ENCODE data around the gene B4GALT5.
"Not testable (repeated sequence)": the region's sequence is repeated elsewhere in the genome, so short reads cannot be mapped to it uniquely, and the experiment has no call there.

B4GALT5 gene

DNA sequence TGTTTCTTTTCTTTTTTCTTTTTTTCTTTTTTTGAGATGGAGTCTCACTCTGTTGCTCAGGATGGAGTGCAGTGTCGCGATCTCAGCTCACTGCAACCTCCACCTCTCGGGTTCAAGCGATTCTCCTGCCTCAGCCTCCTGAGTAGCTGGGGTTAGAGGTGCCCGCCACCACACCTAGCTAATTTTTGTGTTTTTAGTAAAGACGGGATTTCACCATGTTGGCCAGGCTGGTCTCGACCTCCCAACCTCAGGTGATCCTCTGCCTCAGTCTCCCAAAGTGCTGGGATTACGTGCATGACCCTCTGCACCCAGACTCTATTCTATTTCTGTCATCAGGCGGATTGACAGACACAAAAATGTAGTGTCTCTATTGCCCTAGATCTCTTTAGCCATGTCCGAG, 88.7 kb downstream of the B4GALT5 start:
- peaks cover 27% of the 10 kb centered on the region for H3K27me3 Mint-ChIP-seq
- H3K9me3 Mint-ChIP-seq, result peaks cover 10 to 11% of the 10 kb centered on the region in 2 donors
- H3K4me3 Mint-ChIP-seq, ATAC-seq, H3K4me1 Mint-ChIP-seq, DNase-seq, H3K27ac Mint-ChIP-seq: not testable (repeated sequence)

- DNase-seq (no peak), ATAC-seq (no peak)
- H3K9me3 Mint-ChIP-seq, result peaks cover 10 to 11% of the 10 kb centered on the region in 2 donors
- H3K4me1 Mint-ChIP-seq, result peaks cover 6% of the 10 kb centered on the region
- H3K27me3 Mint-ChIP-seq, result peaks cover 27% of the 10 kb centered on the region
- H3K27ac Mint-ChIP-seq, result no peak overlapping the region
- no peak overlapping the region for H3K4me3 Mint-ChIP-seq
Observed at GRCh38 chr20:49624317-49624716, 89.4 kb downstream of the B4GALT5 start.

DNA sequence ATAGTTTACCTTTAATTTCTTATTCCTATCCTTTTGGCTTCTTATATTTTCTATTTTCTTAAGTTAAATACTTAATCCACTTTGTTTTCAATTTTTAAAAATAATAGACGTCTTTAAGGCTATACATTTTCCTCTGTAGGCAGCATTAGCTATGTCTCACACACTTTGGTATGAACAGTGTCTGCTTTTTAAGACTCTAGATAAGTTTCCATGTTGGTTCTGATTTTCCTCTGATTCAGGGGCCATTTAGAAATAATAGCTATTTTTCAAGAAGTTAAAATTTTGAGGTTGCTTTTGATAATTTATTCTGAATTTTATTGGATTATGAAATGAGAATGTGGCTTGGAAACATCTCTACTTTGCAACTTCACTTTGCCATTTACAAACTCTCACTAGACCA, 91.4 kb downstream of the B4GALT5 start:
- peaks cover 10 to 11% of the 10 kb centered on the region in 2 donors for H3K9me3 Mint-ChIP-seq
- no peak for ATAC-seq
- H3K27me3 Mint-ChIP-seq, result peaks cover 27% of the 10 kb centered on the region
- no peak overlapping the region for H3K4me3 Mint-ChIP-seq
- H3K27ac Mint-ChIP-seq, result no peak overlapping the region
- no peak for DNase-seq
- H3K4me1 Mint-ChIP-seq, result peaks cover 5% of the 10 kb centered on the region

DNA sequence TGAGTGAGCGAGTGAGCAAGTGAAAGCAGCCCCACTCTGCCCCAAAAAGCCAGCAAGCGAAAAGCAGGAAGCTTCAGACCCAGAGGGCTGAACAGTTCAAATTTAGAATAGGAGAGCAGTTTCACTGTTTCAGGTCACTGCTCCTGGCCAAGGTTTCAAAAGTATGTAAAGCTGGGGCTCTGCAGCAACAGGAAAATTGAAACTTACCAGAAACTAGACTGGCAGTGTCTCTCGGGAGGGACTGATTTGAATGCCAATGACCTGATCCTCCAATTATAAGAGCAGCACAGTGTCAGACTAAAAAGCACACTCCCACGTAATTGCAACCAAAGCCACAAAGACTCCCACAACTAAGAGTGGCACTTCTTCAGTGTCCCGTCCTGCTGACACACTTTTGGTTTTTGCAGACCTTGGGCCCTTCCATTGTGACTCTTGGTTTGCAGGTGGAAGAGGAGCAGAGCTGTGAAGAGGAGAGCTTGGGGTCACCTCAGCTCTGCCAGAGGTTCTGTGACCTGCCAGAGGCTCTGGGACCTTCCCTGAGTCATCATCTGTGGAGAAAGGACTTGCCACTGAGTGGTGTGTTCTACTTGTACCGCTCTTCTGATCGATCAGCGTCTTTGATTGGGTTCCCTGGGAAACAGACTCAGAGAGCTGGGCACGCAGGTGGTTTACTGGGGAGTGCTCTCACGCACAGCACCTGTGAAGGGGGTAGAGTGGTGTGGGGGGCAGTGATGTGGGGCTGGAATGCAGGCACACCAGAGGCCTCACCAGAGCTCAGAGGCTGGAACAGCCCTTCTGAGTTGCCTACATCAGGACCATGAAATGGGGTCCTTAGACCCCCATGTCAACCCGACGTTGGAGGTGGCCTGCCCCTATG, 93.1 kb downstream of the B4GALT5 start:
- DNase-seq, result peak; percentile 23 to 52
- no peak overlapping the region for H3K27ac Mint-ChIP-seq
- H3K4me1 Mint-ChIP-seq, result no peaks in the 10 kb centered on the region
- peaks cover 27% of the 10 kb centered on the region for H3K27me3 Mint-ChIP-seq
- H3K4me3 Mint-ChIP-seq, result no peak overlapping the region
- ATAC-seq, result peak; percentile 88
- H3K9me3 Mint-ChIP-seq, result peaks cover 10 to 11% of the 10 kb centered on the region in 2 donors

- Mint-ChIP-seq H3K4me1 (no peaks in the 10 kb centered on the region), H3K4me3 (no peak overlapping the region), H3K27me3 (peaks cover 19% of the 10 kb centered on the region), H3K9me3 (peaks cover 10 to 11% of the 10 kb centered on the region in 2 donors), H3K27ac (no peak overlapping the region)
- DNase-seq (no peak), ATAC-seq (no peak)
Observed at GRCh38 chr20:49619113-49620048, 94.3 kb downstream of the B4GALT5 start.

- Mint-ChIP-seq H3K4me1 (no peaks in the 10 kb centered on the region), H3K4me3 (no peak overlapping the region), H3K27me3 (peaks cover 17% of the 10 kb centered on the region), H3K27ac (no peak overlapping the region), H3K9me3 (peaks cover 10 to 11% of the 10 kb centered on the region in 2 donors)
- DNase-seq (no peak), ATAC-seq (no peak)
Observed at GRCh38 chr20:49618289-49618688, 95.4 kb downstream of the B4GALT5 start.

- peak; percentile 43 for ATAC-seq
- Mint-ChIP-seq H3K9me3 (peaks cover 10 to 11% of the 10 kb centered on the region in 2 donors), H3K27me3 (peaks cover 17% of the 10 kb centered on the region)
- DNase-seq, H3K4me3 Mint-ChIP-seq, H3K27ac Mint-ChIP-seq, H3K4me1 Mint-ChIP-seq: not testable (repeated sequence)
Observed at GRCh38 chr20:49617394-49617793, 96.3 kb downstream of the B4GALT5 start.

- no peak overlapping the region for H3K27ac Mint-ChIP-seq
- H3K4me3 Mint-ChIP-seq, result no peak overlapping the region
- ATAC-seq, result no peak
Observed at GRCh38 chr20:49616154-49617007, 97.3 kb downstream of the B4GALT5 start.

DNA sequence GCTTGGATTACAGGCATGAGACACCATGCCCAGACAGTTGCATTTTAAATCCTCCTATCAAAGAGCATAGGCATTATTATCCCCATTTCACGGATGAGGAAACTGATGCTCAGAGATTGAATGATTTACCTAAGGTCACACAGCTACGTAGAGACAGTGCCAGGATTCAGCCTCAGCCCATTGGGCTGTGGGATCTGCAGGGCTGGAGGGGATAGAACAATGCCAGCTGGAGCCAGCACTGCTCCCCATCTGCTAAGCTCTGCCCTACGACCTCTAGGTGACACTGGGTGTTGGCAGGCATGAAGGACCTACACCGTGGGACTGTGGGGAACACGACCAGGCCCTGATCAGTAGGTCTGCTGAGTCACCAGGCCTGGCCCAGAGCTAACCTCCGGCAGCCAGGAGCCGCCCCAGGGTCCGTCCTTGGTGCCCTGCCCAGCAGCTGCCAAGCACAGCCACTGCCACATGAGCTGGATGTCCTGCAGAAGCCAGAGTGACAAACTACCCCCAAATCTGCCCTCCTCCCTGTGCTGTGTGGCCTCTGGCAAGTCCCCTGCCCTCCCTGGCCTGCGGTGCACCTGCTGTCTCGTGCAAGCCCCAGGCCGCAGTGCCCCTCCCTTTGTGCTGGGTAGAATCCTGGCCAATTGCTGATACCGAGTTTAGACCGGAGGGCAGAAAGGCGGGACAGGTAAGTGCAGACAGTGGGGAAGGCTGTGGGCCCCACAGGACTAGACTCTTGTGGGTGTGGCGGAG, 98.1 kb downstream of the B4GALT5 start:
- peaks cover 9% of the 10 kb centered on the region for H3K4me1 Mint-ChIP-seq
- ATAC-seq (no peak), DNase-seq (no peak)
- no peak overlapping the region for H3K27ac Mint-ChIP-seq
- H3K4me3 Mint-ChIP-seq, result no peak overlapping the region
- peaks cover 7% of the 10 kb centered on the region for H3K27me3 Mint-ChIP-seq
- H3K9me3 Mint-ChIP-seq, result no peaks in the 10 kb centered on the region

More at GRCh38 chr20:49616154-49617007, 97.3 kb downstream of the B4GALT5 start:
- Mint-ChIP-seq H3K9me3 (peaks cover 2% of the 10 kb centered on the region in 2 donors), H3K27me3 (peaks cover 10% of the 10 kb centered on the region), H3K4me1 (peaks cover under 1% of the 10 kb centered on the region)
- DNase-seq, result no peak

DNA sequence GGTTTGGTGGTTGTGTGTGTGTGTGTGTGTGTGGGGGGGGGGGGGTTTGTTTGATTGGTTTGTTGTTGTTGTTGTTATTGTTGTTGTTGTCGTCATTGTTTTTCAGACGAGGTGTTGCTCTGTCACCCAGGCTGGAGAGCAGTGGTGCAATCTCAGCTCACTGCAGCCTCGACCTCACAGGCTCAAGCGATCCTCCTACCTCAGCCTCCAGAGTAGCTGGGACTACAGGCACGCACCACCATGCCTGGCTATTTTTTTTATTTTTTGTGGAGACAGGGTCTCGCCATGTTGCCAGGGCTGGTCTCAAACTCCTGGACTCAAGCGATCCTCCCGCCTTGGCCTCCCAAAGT, 98.7 kb downstream of the B4GALT5 start:
- not testable (repeated sequence) for ATAC-seq, DNase-seq, H3K9me3 Mint-ChIP-seq, H3K4me3 Mint-ChIP-seq
- Mint-ChIP-seq H3K27ac (peak overlapping the region in 1 of 2 donors; percentile 30), H3K4me1 (peaks cover 12% of the 10 kb centered on the region), H3K27me3 (peaks cover 10% of the 10 kb centered on the region)

DNA sequence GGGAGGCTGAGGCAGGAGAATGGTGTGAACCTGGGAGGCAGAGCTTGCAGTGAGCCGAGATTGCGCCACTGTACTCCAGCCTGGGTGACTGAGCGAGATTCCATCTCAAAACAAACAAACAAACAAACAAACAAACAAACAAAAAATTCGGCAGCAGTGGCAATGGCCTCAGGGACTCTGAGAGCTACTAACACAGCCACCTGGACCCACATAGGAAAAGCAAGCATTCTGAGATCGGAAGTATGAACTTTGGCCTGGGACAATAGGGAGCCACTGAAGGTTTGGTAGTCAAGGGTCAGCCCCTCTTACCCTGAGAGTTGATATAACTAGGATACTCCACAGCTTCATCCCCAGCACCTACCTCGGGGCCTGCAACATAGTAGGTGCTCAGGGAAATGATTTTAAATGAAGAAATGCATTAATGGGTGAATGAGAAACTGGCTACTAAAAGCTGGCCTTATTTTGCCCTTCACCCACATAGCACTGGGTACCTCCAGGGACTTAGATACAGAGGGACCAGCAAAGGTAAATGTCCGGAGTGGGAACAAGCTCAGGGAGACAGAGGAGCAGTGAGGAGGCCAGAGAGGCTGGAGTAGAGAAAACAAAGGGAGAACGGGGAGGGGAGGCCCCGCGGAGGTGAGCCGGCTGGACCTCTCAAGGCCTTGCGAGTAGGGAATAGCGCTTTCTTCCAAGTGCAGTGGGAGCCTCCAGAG, 99.2 kb downstream of the B4GALT5 start:
- H3K4me3 Mint-ChIP-seq, result no peak overlapping the region
- no peaks in the 10 kb centered on the region for H3K9me3 Mint-ChIP-seq
- no peak for ATAC-seq
- peaks cover 15% of the 10 kb centered on the region for H3K27me3 Mint-ChIP-seq
- H3K27ac Mint-ChIP-seq, result peak overlapping the region in 1 of 2 donors; percentile 3
- H3K4me1 Mint-ChIP-seq, result peaks cover 12% of the 10 kb centered on the region
- DNase-seq, result no peak

DNA sequence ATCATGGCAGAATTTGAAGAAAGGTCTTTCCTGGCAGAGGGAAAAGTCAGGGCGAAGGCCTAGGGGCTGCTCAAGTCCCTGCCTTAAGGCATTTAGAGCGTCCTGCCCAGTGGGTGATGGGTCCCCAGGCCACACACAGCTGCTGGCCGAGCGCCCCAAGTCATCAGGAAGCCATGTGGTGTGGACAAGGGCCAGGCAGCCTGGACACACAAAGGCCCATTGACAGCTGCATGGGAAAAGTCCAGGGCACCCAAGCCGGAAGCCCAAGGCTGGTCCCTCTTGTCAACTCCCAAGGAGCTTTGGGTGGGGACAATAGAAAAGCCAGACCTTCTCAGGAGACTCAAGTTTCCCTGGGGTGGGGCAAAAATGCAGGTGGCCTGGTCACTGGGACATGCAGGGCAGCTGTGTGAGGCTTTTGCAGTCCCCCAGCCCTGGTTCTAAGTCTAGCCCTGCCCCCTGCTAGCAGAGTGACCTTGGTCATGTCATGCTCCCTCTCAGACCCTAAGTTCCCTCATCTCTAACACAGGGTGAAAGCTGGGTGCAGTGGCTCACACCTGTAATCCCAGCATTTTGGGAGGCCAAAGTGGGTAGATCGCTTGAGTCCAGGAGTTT, 101.4 kb downstream of the B4GALT5 start:
- H3K4me1 Mint-ChIP-seq, result peaks cover 22% of the 10 kb centered on the region
- H3K27ac Mint-ChIP-seq, result no peak overlapping the region
- no peak for ATAC-seq
- H3K27me3 Mint-ChIP-seq, result peaks cover 34% of the 10 kb centered on the region
- no peaks in the 10 kb centered on the region for H3K9me3 Mint-ChIP-seq
- H3K4me3 Mint-ChIP-seq, result no peak overlapping the region
- DNase-seq, result no peak

- not testable (repeated sequence) for ATAC-seq
- peak overlapping the region; percentile 67 to 71 for H3K4me3 Mint-ChIP-seq
Observed at GRCh38 chr20:49611539-49612126, 102.0 kb downstream of the B4GALT5 start.

More at GRCh38 chr20:49611539-49612126, 102.0 kb downstream of the B4GALT5 start:
- not testable (repeated sequence) for H3K9me3 Mint-ChIP-seq, H3K27ac Mint-ChIP-seq, DNase-seq
- Mint-ChIP-seq H3K4me1 (peaks cover 22% of the 10 kb centered on the region), H3K27me3 (peaks cover 34% of the 10 kb centered on the region)

All from stimulated activated naive CD8-positive, alpha-beta T cell treated with anti-CD3 and anti-CD28 coated beads, Interleukin-15, amount 100 ng/mL, for 72 hours (primary cell).